Right ventricle myocardium inferior (tissue), 1 donor: ENCODE results near the gene PLCE1. TPM values are rescaled to one million over a fixed set of nuclear protein-coding genes. Genes with fewer than 3 reads are reported as not detected.
A peak's percentile ranks its signal among the peaks of the same experiment; 100 is the strongest.

Experiments used
- ATAC-seq: fragments of 200-7000 bp; cut with Tn5 transposase; one replicate; pipeline ENCODE4 v1.9.1; 2020; ENCODE audit warnings: mild to moderate bottlenecking, moderate library complexity
- DNase-seq: peaks from one replicate; pipeline ENCODE4 v3.0.0; 2021; ENCODE audit errors: missing footprints
- intact Hi-C: fragments of 100-400 bp; cut with DNase I; formaldehyde crosslinking; loops from one replicate; pipeline ENCODE4 v1.11.0; 2022
- total RNA-seq: library from RNA; stranded (reverse); fragmentation: NEBNext Ultra II Directional; extraction: Animal tissue kit (Norgen Biotek cat#: 25700); gene quantifications from one replicate; pipeline ENCODE4 v1.2.1, GENCODE V29; 2021
- donor health status: DM: no; HTN: yes; CAD: no; lungs with severe emphysema.

PLCE1 gene
- total RNA-seq, 1 donor from 2014 or later, result 4.2 TPM

DNA sequence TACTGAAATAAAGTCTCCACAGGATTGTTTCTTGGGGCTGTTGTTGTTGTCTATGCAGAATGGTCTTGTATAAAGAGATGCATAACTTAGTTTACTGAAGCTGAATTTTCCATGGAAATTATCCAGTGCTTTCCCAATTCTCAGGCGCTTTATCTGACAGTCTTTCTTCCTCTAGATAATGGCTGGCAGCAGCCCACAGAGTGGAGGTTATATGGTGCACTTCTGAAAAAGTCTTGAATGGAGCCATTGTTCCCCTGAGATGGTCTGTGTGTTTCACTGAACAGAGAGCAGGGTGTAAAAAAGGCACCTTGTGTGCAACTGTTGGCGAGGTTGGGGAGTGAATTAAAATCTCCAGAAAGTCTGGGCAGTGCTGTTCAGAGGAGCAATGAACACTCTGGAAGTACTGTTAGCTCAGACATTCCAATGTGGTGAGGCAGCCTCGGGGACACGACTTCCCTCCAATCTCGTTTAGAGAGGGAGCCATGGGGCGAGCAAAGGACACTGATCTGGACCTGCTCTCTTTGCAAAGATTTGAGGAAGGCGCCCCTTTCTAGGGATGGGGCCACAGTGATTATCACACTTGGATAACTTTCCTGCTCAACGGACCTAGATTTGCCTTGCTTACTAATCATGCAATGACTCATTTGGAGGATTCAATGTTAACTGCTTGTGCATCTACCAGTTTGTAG is 2.0 kb upstream of the PLCE1 start:
- ATAC-seq (peak; percentile 80), DNase-seq (no peak)
- intact Hi-C loops, result no loop called here

- no peak for ATAC-seq
- intact Hi-C loops, result no loop called here
- DNase-seq, result no peak
Measured at GRCh38 chr10:93992400-93993030, 1.2 kb upstream of the PLCE1 start.

DNA sequence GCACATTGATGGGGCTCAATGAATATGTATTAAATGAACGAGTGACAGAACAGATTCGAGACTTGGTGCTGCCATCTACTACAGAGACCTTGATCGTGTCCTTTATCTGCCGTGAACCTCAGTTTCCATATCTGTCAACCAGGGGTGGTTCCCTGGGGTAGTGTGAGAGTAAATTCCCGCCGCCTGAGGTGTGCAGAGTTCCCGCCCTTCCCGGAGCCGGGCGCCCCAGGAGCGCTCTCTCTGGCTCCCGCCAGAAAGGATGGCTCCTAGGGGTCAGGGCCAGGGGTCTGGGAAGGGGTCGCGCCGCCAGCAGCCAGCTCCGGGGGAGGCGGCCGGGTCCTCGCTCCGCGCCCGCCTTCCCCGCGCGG is 333 bp upstream of the PLCE1 start:
- intact Hi-C loops, result no loop called here
- ATAC-seq, result no peak
- no peak for DNase-seq

GRCh38 chr10:93994438-93994801 is 689 bp downstream of the PLCE1 start:
- ATAC-seq (no peak), DNase-seq (no peak)
- intact Hi-C loops, result no loop called here

DNA sequence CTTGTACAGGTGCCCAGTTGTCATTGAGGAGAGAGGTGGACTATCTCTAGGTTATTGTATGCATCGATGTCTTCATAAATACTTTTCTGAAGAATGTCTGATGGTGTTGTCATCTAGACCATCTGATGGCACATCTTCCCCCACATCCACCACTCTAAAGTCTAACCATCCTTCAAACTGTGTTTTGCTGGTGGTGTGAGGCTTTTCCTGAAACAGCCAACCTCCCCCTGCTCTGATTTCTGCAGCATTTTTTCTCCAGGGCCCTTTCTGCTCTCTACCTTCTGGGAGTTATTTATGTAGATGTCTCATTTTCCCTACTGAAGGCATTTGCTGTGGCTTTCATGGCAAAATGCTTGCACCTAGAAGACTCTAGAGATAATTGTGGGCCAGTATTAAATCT is 1.5 kb downstream of the PLCE1 start:
- intact Hi-C loops, result no loop called here
- no peak for ATAC-seq
- DNase-seq, result no peak

GRCh38 chr10:93995598-93996271 is 2.0 kb downstream of the PLCE1 start:
- ATAC-seq (no peak), DNase-seq (no peak)
- intact Hi-C loops, result no loop called here

GRCh38 chr10:93996551-93996950 is 2.8 kb downstream of the PLCE1 start:
- no peak for ATAC-seq
- intact Hi-C loops, result no loop called here

GRCh38 chr10:93997546-93997945 is 3.8 kb downstream of the PLCE1 start:
- ATAC-seq, result no peak
- DNase-seq, result no peak
- intact Hi-C loops, result no loop called here

More at GRCh38 chr10:93996551-93996950, 2.8 kb downstream of the PLCE1 start:
- no peak for DNase-seq

GRCh38 chr10:93999401-93999851 is 5.7 kb downstream of the PLCE1 start:
- DNase-seq (peak; percentile 68), ATAC-seq (peak; percentile 78)
- intact Hi-C loops, result no loop called here

GRCh38 chr10:94000638-94001415 is 7.1 kb downstream of the PLCE1 start:
- intact Hi-C loops, result no loop called here
- ATAC-seq, result no peak

GRCh38 chr10:94001416-94001810 is 7.7 kb downstream of the PLCE1 start:
- intact Hi-C loops, result no loop called here
- no peak for DNase-seq
- ATAC-seq, result no peak

More at GRCh38 chr10:94000638-94001415, 7.1 kb downstream of the PLCE1 start:
- DNase-seq, result no peak

- intact Hi-C loops, result no loop called here
- DNase-seq (no peak), ATAC-seq (no peak)
Measured at GRCh38 chr10:94002156-94002555, 8.4 kb downstream of the PLCE1 start.

GRCh38 chr10:94003488-94003887 is 9.8 kb downstream of the PLCE1 start:
- no peak for ATAC-seq
- no peak for DNase-seq
- intact Hi-C loops, result no loop called here

DNA sequence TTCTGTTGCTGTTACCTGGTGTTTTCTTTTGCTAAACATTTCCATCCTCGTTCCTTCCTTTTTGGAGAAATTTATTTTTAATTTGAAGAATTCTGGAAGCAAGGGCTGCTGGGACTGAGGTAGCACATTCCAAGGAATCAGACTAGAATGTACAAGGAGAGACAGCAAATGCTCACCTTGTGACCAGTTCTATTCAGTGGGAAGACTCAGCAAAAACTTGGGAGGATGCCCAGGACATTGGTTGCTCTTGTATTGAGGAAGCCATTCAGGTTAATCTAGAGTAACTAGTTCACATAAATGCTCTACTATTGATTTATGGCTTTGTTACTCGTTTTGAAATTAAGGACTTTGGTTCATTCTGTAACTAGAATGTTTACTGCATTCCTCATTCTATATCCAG is 11.3 kb downstream of the PLCE1 start:
- ATAC-seq (no peak), DNase-seq (no peak)
- intact Hi-C loops, result no loop called here

DNA sequence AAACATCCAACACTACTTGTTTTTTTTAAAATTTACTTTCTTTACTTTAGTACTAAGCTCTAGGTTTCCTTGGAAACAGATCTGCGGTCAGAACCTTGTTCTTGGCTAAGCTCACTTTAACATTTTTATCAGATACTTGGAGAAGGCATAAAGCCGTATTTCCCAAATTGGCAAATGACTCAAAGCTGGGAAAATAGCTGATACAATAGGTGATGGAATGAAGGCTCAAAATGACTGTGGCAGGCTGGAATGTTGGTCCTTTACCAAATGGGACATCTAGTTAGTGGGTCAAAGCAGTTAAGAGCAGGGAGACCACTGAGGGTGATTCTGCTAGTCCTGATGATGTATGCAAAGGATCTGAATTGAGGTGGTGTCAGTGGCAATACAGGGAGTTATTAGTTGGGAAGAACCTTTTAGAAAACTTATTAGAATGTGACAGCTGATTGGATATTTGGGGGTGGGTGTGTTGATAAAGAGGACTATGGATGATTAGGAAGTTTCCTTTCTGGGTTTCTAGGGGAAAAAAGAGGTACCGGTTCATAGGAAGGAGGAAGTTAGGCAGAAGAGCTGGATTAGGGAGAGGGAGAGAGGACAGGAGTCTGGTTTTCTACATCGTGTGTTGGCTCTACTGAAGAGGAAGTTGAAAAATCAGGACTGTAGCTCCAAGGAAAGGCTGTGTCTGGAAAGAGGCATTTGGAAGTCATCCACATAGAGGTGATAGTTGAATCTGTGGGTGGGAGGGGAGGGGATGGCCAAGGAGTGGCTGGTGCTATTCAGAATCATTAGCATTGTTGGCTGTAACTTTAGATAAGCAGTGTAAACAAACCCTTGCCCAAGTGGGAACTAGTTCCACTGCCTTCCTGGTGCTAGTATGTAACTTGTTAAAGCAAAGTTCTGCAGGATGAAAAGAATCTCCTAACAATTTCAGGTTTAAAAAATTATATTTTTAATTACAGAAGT is 13.1 kb downstream of the PLCE1 start:
- no peak for ATAC-seq
- no peak for DNase-seq
- intact Hi-C loops, result no loop called here

GRCh38 chr10:94008526-94008925 is 14.8 kb downstream of the PLCE1 start:
- DNase-seq (no peak), ATAC-seq (no peak)
- intact Hi-C loops, result no loop called here

GRCh38 chr10:94010116-94010515 is 16.4 kb downstream of the PLCE1 start:
- ATAC-seq (no peak), DNase-seq (no peak)
- intact Hi-C loops, result no loop called here

GRCh38 chr10:94010886-94011285 is 17.2 kb downstream of the PLCE1 start:
- intact Hi-C loops, result no loop called here
- no peak for DNase-seq
- ATAC-seq, result no peak
